Right atrium auricular region (tissue), 2 donors: ENCODE results near the gene EIPR1. TPM values are rescaled to one million over a fixed set of nuclear protein-coding genes. Genes with fewer than 3 reads are reported as not detected.

ENCODE experiments used
- DNase-seq: peaks from one replicate; pipeline ENCODE4 v3.0.0-alpha.2; 2019; ENCODE audit warnings: low spot score
- H3K27ac ChIP-seq, 2 donors: fragments of 200-600 bp; sonication (generic); 1 replicate in 1 of 2; 2 replicates in 1 of 2; pipeline ENCODE4 v1.5.1; 2016 to 2019
- H3K27me3 ChIP-seq, 2 donors: fragments of 200-600 bp; sonication (generic); one replicate each; pipeline versions ENCODE4 v1.5.1 to v1.6.0; 2017 to 2019
- H3K36me3 ChIP-seq: fragments of 200-600 bp; sonication (generic); one replicate; pipeline ENCODE4 v1.5.1; 2016
- H3K4me1 ChIP-seq, 2 donors: fragments of 200-600 bp; sonication (generic); one replicate each; pipeline versions ENCODE4 v1.5.1 to v1.6.0; 2017 to 2019
- H3K4me3 ChIP-seq, 2 donors: fragments of 200-600 bp; sonication (generic); 1 replicate in 1 of 2; 2 replicates in 1 of 2; pipeline ENCODE4 v1.5.1; 2017 to 2019; ENCODE audit warnings: mild to moderate bottlenecking in 1 of 2, moderate library complexity in 1 of 2
- H3K9me3 ChIP-seq, 2 donors: fragments of 200-600 bp; sonication (generic); one replicate each; pipeline ENCODE4 v1.5.1; 2019
- CTCF ChIP-seq, 2 donors: fragments of 200-600 bp; sonication (generic); IDR thresholded peaks; one replicate each; pipeline ENCODE4 v1.5.1; 2019; ENCODE audit warnings: antibody characterized with exemption in 2 of 2
- total RNA-seq, 2 donors: library from RNA; depleted of rRNA; stranded (reverse); fragments of >200 nt; gene quantifications; one replicate each; pipeline ENCODE4 v1.1.0, GENCODE V29; 2016

EIPR1 gene
- total RNA-seq, 2 donors from 2014 or later, result 13.2 to 13.6 TPM

GRCh38 chr2:3222636-3223035, 155.0 kb downstream of the EIPR1 start:
- Histone ChIP-seq H3K9me3 (peaks cover 0 to 4% of the 10 kb centered on the region in 2 donors), H3K27ac (no peak overlapping the region), H3K4me3 (no peak overlapping the region), H3K4me1 (no peaks in the 10 kb centered on the region), H3K36me3 (no peaks in the 10 kb centered on the region), H3K27me3 (no peaks in the 10 kb centered on the region)
- DNase-seq, result no peak
- TF ChIP-seq CTCF (IDR thresholded peaks at IDR 0.05), result no peak

- TF ChIP-seq CTCF (IDR thresholded peaks at IDR 0.05), result no peak
- Histone ChIP-seq H3K9me3 (peaks cover 0 to 3% of the 10 kb centered on the region in 2 donors), H3K36me3 (no peaks in the 10 kb centered on the region), H3K27me3 (no peaks in the 10 kb centered on the region), H3K4me1 (no peaks in the 10 kb centered on the region), H3K4me3 (no peak overlapping the region), H3K27ac (no peak overlapping the region)
- DNase-seq, result no peak
Observed at GRCh38 chr2:3219536-3219935, 158.1 kb downstream of the EIPR1 start.

GRCh38 chr2:3217646-3218045, 160.0 kb downstream of the EIPR1 start:
- H3K9me3 ChIP-seq, result no peaks in the 10 kb centered on the region
- DNase-seq, result no peak
- no peaks in the 10 kb centered on the region for H3K4me1 ChIP-seq
- no peak overlapping the region for H3K27ac ChIP-seq
- H3K36me3 ChIP-seq, result no peaks in the 10 kb centered on the region
- TF ChIP-seq CTCF (IDR thresholded peaks at IDR 0.05), result no peak
- H3K27me3 ChIP-seq, result no peaks in the 10 kb centered on the region
- no peak overlapping the region for H3K4me3 ChIP-seq

GRCh38 chr2:3216841-3217495, 160.7 kb downstream of the EIPR1 start:
- no peak overlapping the region for H3K27ac ChIP-seq
- H3K36me3 ChIP-seq, result no peaks in the 10 kb centered on the region
- H3K9me3 ChIP-seq, result no peaks in the 10 kb centered on the region
- TF ChIP-seq CTCF (IDR thresholded peaks at IDR 0.05), result no peak
- DNase-seq, result no peak
- no peak overlapping the region for H3K4me3 ChIP-seq
- no peaks in the 10 kb centered on the region for H3K4me1 ChIP-seq
- no peaks in the 10 kb centered on the region for H3K27me3 ChIP-seq

- Histone ChIP-seq H3K36me3 (no peaks in the 10 kb centered on the region), H3K4me3 (no peak overlapping the region)
- DNase-seq, result no peak
Observed at GRCh38 chr2:3214806-3215404, 162.7 kb downstream of the EIPR1 start.

More at GRCh38 chr2:3214806-3215404, 162.7 kb downstream of the EIPR1 start:
- Histone ChIP-seq H3K27ac (no peak overlapping the region), H3K4me1 (no peaks in the 10 kb centered on the region), H3K9me3 (no peaks in the 10 kb centered on the region), H3K27me3 (no peaks in the 10 kb centered on the region)
- no peak for TF ChIP-seq CTCF (IDR thresholded peaks at IDR 0.05)
